IPS-NIHi11 (cell line): ENCODE data around the gene ATR.

Experiments used
- DNase-seq: peaks from one replicate; pipeline ENCODE4 v3.0.0; 2012; ENCODE audit warnings: mixed read lengths, low spot score

The ATR gene

GRCh38 chr3:142523921-142524566 is 54.5 kb downstream of the ATR start:
- DNase-seq, result no peak

GRCh38 chr3:142509079-142509478 is 69.5 kb downstream of the ATR start:
- no peak for DNase-seq

GRCh38 chr3:142507241-142507640 is 71.3 kb downstream of the ATR start:
- DNase-seq, result no peak

- no peak for DNase-seq
Observed at GRCh38 chr3:142502187-142502985, 76.1 kb downstream of the ATR start.

GRCh38 chr3:142501004-142501926 is 77.3 kb downstream of the ATR start:
- DNase-seq, result no peak

- no peak for DNase-seq
Observed at GRCh38 chr3:142500211-142500610, 78.3 kb downstream of the ATR start.

GRCh38 chr3:142498397-142499180 is 79.9 kb downstream of the ATR start:
- no peak for DNase-seq

GRCh38 chr3:142497729-142498128 is 80.8 kb downstream of the ATR start:
- no peak for DNase-seq

GRCh38 chr3:142495103-142495502 is 83.4 kb downstream of the ATR start:
- DNase-seq, result no peak

GRCh38 chr3:142492184-142492583 is 86.3 kb downstream of the ATR start:
- no peak for DNase-seq

GRCh38 chr3:142489572-142490323 is 88.8 kb downstream of the ATR start:
- DNase-seq, result no peak

GRCh38 chr3:142484912-142485435 is 93.6 kb downstream of the ATR start:
- no peak for DNase-seq

GRCh38 chr3:142481196-142481595 is 97.3 kb downstream of the ATR start:
- DNase-seq, result no peak

GRCh38 chr3:142470826-142471225 is 107.7 kb downstream of the ATR start:
- no peak for DNase-seq

- DNase-seq, result no peak
Observed at GRCh38 chr3:142468456-142468855, 110.1 kb downstream of the ATR start.

GRCh38 chr3:142467768-142468167 is 110.8 kb downstream of the ATR start:
- DNase-seq, result no peak

- DNase-seq, result no peak
Observed at GRCh38 chr3:142460689-142461088, 117.8 kb downstream of the ATR start.

GRCh38 chr3:142459929-142460328 is 118.6 kb downstream of the ATR start:
- no peak for DNase-seq

- no peak for DNase-seq
Observed at GRCh38 chr3:142459096-142459495, 119.4 kb downstream of the ATR start.

- no peak for DNase-seq
Observed at GRCh38 chr3:142450881-142451280, 127.7 kb downstream of the ATR start.

GRCh38 chr3:142450189-142450588 is 128.3 kb downstream of the ATR start:
- no peak for DNase-seq
